Mammary epithelial cell (primary cell): Measurements from ENCODE around the gene VWA1.
"Not testable (repeated sequence)": the region's sequence is repeated elsewhere in the genome, so short reads cannot be mapped to it uniquely, and the experiment has no call there.

Experiments used
- EZH2 ChIP-seq: IDR thresholded peaks from 2 replicates; pipeline ENCODE4 v1.6.1; 2012; ENCODE audit warnings: low read length, inconsistent platforms, borderline replicate concordance
- TF ChIP-seq, protein P1 (sequence below), 2 donors: IDR thresholded peaks in 1 of 2; conservative IDR thresholded peaks in 1 of 2; 2 replicates each; pipeline ENCODE4 v1.5.1; 2011 to 2012; ENCODE audit warnings: inconsistent platforms in 2 of 2, low read length in 2 of 2, mild to moderate bottlenecking in 2 of 2, control low read depth in 1 of 2, low read depth in 1 of 2; ENCODE audit not compliant: insufficient read depth in 1 of 2; ENCODE audit errors: extremely low read depth in 1 of 2

DNA sequence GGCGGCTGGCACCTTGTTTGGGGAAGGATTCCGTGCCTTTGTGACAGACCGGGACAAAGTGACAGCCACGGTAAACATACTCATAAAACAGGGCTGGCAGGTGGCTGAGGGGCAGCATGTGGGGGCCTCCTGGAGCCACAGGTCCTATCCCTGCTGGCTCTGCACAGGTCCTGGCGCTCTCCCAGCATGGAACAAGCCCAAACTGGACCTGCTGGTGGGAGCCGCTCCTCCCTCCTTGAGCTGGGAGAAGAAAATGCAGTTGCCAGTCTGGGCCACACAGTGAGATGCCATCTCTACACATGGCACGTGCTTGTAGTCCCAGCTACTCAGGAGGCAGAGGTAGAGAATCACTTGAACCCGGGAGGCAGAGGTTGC lies 16.9 kb downstream of the VWA1 start:
- TF ChIP-seq, protein P1, sequence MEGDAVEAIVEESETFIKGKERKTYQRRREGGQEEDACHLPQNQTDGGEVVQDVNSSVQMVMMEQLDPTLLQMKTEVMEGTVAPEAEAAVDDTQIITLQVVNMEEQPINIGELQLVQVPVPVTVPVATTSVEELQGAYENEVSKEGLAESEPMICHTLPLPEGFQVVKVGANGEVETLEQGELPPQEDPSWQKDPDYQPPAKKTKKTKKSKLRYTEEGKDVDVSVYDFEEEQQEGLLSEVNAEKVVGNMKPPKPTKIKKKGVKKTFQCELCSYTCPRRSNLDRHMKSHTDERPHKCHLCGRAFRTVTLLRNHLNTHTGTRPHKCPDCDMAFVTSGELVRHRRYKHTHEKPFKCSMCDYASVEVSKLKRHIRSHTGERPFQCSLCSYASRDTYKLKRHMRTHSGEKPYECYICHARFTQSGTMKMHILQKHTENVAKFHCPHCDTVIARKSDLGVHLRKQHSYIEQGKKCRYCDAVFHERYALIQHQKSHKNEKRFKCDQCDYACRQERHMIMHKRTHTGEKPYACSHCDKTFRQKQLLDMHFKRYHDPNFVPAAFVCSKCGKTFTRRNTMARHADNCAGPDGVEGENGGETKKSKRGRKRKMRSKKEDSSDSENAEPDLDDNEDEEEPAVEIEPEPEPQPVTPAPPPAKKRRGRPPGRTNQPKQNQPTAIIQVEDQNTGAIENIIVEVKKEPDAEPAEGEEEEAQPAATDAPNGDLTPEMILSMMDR (conservative IDR thresholded peaks at IDR 0.05 in 1 of 2, IDR thresholded peaks at IDR 0.05 in 1 of 2; ENCODE audit: extremely low read depth in 1 of 2, insufficient read depth in 1 of 2, low read depth in 1 of 2, low read length in 2 of 2), result not testable (repeated sequence)
- TF ChIP-seq EZH2, result not testable (repeated sequence)
